HG03521 (cell line): ENCODE results near the gene PSMB3.
"Not testable (repeated sequence)": the region's sequence is repeated elsewhere in the genome, so short reads cannot be mapped to it uniquely, and the experiment has no call there.

Experiments
- ATAC-seq: cut with Tn5 transposase; IDR thresholded peaks from one replicate; pipeline ENCODE4 v1.9.1; 2021; ENCODE audit warnings: mild to moderate bottlenecking, moderate library complexity; ENCODE audit not compliant: unreplicated experiment

The PSMB3 gene

GRCh38 chr17:38748892-38749222, 3.7 kb upstream of the PSMB3 start:
- ATAC-seq = no peak

DNA sequence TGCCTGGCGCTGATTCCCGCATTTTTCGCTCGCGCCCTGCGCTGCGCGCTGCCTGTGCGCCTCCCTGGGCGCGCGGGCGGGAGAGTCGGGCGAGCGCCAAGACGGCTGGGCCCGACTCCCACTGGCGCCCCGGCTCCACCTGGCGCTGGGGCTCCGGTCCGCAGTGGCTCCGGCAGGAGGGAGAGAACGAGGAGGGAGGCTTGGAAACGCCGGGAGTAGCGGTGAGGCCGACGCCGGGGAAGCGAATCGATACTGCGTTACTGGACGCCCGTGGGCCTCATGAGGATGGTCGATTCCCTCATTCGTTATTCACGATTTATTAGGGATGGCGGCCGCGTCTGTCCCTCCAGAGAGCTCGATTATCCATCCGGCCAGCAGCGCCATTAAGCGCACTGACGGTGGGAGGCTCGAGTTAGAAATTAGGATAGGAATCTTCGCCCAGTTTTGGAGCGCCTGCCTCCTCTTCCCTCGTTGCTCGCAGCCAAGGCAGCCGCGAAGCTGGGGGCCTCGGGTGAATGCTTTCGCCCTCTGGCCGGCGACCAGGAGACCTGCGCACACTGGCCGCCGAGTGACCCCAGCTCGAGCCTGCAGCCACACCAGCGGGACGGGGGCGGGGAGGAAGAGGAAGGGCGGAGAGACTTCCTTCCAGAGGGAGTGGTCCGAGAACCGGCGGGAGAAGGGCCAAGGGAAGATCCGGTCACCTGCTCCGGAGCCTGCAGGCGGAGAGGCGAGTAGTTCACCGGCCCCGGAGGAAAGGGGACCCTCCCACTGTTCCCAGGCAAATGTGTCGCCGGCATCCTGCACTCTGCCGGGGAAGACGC, 3.1 kb upstream of the PSMB3 start:
- ATAC-seq = no peak

- ATAC-seq = no peak
Observed at GRCh38 chr17:38750044-38750311, 2.6 kb upstream of the PSMB3 start.

GRCh38 chr17:38750312-38751121, 2.0 kb upstream of the PSMB3 start:
- ATAC-seq = no peak

- no peak for ATAC-seq
Observed at GRCh38 chr17:38751144-38751807, 1.3 kb upstream of the PSMB3 start.

DNA sequence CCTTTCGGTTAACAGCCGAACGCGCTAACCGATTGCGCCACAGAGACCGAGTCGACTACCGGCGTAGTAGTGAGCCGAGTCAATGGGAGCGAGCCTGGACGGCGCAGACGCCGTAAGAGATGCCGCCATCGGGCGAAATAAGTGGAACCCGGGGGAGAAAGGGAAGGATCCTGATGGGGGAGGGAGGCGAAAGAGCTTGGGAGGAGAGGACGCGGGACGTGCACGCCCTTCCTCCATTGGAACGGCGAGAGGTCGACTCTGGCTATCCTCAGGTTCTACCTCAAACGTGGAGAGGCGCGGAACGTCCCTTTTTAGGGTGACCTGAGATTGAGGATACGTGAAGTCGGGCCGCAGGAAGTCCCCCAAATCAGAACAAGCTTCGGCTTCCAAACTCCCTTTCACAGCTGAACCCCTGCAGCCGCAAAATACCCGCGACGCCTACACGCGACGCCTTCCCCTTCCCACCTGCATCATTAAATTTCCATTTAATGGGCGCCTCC, 683 bp upstream of the PSMB3 start:
- ATAC-seq = peak; percentile 26

DNA sequence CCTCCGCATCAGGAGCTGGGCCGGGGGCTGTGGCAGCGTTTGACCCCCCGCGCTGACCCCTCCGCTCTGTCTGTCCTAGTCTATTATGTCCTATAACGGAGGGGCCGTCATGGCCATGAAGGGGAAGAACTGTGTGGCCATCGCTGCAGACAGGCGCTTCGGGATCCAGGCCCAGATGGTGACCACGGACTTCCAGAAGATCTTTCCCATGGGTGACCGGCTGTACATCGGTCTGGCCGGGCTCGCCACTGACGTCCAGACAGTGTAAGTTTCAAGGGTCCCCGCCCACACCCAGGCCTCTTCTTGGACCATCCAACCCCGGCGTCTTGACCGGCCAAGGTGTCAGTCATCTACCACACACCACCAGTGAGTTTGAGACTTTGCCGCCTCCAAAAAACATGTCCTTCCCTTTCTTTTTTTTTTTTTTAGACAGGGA, 548 bp downstream of the PSMB3 start:
- no peak for ATAC-seq

DNA sequence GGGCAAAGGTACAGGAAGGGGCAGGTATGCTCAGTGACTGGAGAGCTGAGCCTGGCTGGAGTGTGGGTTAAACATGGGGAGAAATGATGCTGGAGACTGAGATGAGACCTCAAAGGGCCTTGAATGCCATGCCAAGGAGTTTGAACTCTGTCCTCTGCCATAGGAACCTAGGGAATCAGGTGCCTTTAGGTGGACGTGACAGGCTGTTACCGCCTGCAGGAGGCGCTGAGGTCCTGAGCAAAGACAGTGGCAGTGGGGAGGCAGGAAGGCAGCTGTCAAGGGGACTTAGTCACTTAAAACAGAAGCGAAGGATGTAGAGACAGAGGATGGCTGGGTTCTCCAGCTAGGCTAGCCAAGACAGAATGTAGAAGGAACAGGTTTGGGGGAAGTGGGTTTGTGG, 9.1 kb downstream of the PSMB3 start:
- no peak for ATAC-seq

DNA sequence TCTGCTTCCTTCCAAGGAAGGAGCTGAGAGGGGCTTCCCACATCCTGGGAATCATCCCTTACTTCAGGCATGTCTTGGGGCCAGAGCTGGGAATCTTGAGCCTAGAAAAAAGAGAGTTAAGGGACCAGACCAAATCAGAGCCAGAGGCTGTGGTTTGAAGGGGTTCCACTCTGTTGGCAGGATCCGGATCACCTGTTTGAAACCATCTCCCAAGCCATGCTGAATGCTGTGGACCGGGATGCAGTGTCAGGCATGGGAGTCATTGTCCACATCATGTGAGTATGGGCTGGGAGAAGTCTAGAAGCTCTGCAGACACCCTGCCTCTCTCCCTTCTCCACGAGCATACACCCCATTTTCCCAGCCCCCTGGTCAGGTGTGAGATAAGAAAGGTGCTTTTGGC, 9.7 kb downstream of the PSMB3 start:
- no peak for ATAC-seq

DNA sequence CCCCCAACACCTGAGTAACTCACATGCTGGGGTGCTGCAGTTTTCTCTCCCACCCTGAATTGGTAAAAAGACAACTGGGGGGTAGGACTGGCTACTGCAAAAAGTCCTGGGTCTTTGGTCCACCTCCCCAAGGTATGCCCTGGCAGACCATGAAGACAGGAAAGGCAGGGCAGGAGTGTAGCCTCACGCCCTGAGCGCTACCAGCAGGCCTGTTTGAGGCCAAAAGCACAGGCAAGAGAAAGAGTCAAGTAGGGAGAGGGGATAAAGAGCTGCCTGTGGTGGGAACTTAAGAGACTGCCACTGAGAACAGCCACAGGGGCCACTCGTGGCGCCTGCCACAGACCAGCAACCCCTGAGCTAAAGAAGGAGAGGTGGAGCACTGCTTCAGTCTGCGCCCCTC, 13.8 kb downstream of the PSMB3 start:
- ATAC-seq = no peak

DNA sequence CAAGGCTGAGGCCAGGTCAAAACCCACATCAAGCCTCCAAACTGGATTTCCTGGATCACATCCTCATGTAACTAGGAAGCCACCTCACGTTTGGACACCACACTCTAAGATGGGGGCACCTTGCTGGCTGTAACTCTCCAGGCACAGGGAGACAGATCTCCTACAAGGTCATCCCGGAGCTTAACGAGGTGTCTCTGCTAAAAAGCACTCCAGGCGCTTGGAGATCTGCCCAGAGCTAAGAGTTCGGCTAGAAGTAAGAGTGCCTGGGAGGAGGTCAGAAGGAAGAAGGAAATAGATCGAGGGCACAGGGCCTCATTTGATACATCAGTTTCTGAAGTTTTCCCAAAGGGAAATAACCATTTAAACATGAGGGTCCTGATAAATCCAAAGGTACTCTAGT, 15.9 kb downstream of the PSMB3 start:
- no peak for ATAC-seq

DNA sequence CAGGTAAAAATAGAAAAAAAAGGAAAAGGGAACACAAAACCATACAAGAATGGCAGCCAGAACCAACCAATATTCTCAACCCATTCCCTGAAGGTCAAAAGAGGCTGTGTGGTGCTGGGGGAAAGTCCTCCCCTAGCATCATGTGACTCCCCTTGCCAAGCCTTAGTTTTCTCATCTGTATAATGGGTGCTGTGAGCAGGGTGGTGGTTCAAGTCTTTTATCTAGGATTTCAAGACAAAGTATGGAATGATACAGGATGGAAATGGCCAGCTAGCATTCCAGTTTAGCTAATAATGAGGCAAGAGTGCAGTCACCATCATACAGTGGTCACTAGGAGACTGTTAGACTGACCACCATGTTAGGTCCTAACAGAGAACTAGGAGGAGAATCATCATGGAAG, 20.7 kb downstream of the PSMB3 start:
- ATAC-seq = no peak

DNA sequence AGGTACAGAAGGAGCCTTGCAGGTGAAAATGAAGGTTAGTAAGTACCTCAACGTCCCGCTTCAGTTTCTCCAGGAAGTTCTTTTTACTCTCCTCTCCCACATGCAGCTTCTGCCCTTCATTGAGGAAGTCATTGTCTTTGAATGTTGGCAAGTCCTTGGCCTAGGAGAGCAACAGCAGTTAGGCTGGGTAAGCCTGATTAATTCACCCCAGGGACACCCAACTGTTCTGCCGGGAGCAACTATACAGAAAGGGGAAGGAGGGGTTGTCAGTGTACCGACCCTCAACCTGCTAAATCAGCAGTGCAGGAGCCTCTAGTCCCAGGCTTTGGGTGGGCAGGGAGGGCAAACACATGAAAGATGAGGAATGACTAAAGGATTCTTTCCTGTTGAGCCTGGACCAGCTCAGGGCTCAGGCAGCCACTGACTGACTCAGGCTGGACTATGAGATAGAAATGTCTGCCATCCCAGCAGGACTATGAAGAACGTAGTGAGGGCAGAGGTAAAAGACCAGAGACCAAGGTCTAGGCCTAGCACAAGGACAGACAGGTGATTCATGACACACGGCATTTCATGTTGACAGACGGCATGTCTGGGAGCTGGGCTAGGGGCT, 25.2 kb downstream of the PSMB3 start:
- no peak for ATAC-seq

DNA sequence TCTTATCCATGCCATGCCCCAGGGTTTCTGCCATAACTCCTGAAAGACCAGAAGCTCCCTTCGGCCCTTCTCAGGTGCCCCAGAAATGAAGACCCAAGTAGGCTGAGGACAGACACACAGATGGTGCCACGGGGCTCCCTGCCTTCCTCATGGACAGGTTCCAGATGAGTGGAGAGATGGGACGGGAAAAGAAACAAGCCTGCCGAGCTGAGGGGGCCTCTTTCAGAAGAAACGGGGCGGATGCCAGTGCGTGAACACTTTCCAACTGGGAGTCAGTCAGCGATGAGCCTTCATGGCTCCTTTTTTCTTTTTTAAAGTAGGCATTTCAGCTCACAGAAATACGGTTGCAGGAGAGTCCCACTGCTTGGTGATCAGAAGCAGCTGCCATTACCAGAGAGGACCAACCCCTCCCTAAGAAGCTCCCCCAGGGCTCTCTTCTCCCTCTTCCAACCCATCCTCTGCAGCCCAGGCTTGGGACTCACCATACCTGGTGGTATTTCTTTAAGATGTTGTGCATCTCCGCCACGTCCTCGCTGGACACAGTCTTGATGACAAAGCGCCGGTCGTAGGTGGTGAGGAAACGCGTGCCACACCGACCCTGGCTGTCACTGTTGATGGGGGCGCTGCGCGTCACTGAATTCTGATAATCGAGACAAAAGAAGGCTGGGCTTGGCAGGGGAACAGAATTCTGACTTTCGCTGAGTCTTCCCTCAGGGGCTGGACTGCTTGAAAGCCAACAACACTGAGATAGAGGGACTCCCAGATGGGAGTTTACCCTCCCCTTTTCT, 27.6 kb downstream of the PSMB3 start:
- no peak for ATAC-seq

DNA sequence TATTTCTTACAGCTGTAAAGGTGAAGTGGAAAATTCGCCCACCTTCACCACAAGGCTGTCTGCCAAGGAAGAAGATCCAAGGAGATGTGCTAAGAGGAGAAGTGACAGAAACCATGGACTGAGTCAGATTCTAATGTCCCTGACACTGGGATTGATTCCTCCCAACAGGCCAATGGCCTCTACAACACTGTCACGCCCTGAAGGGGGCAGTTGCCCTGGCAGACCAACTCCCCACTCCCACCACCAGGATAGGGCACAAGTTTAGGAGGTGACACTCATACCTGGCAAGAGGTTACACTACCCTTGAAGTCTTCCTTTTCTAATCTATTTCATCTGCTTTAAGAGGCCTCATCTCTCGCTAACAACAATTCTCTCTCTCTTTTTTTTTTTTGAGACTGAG, 30.7 kb downstream of the PSMB3 start:
- ATAC-seq = no peak

- no peak for ATAC-seq
Observed at GRCh38 chr17:38786372-38786771, 33.8 kb downstream of the PSMB3 start.

DNA sequence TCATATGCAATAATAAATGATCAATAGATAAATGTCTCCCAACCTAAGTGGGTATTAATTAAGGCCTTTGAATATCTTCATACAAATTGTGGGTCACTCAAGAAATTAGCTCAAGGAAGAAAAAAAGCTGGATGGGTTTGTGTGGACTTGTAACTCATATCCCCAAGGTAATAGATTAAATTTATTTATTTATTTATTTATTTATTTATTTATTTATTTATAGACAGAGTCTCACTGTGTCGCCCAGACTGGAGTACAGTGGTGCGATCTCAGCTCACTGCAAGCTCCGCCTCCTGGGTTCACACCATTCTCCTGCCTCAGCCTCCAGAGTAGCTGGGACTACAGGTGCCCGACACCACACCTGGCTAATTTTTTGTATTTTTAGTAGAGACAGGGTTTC, 35.5 kb downstream of the PSMB3 start:
- not testable (repeated sequence) for ATAC-seq

DNA sequence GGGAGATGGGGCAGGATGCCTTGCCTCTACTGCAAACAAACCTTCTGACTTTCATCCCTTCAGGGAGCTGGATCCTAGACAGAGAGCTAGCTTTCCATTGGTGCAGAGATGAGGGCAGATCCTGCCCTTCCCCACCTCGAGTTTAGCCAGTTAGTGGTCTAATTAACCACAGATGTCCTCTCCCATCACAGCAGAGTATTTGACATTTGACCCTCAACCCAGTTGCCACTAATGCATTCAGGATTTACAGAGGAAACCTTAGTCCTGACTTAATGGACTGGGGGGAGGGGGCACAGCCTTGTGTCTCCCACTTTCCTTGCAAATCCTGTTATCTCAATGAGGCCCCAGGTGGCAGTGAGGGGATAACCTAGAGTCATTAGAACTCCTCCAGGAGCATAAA, 36.6 kb downstream of the PSMB3 start:
- ATAC-seq = no peak

GRCh38 chr17:38790148-38790707, 37.7 kb downstream of the PSMB3 start:
- ATAC-seq = not testable (repeated sequence)

GRCh38 chr17:38791162-38791561, 38.6 kb downstream of the PSMB3 start:
- ATAC-seq = no peak
